HG03378 (cell line): Measurements from ENCODE around the gene CFAP74.
"Not testable (repeated sequence)": the region's sequence is repeated elsewhere in the genome, so short reads cannot be mapped to it uniquely, and the experiment has no call there.

Experiments used
- ATAC-seq: cut with Tn5 transposase; IDR thresholded peaks from one replicate; pipeline ENCODE4 v1.9.1; 2021; ENCODE audit warnings: mild to moderate bottlenecking, moderate library complexity; ENCODE audit not compliant: unreplicated experiment

Gene CFAP74

GRCh38 chr1:1937061-1937460, 66.5 kb downstream of the CFAP74 start:
- ATAC-seq: no peak

DNA sequence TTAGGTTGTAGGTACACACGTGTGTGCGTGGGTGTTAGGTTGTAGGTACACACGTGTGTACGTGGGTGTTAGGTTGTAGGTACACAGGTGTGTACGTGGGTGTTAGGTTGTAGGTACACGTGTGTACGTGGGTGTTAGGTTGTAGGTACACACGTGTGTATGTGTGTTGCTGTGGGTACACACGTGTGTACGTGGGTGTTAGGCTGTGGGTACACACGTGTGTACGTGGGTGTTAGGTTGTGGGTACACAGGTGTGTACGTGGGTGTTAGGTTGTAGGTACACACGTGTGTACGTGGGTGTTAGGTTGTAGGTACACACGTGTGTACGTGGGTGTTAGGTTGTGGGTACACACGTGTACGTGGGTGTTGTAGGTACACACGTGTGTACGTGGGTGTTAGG, 68.7 kb downstream of the CFAP74 start:
- ATAC-seq: not testable (repeated sequence)

DNA sequence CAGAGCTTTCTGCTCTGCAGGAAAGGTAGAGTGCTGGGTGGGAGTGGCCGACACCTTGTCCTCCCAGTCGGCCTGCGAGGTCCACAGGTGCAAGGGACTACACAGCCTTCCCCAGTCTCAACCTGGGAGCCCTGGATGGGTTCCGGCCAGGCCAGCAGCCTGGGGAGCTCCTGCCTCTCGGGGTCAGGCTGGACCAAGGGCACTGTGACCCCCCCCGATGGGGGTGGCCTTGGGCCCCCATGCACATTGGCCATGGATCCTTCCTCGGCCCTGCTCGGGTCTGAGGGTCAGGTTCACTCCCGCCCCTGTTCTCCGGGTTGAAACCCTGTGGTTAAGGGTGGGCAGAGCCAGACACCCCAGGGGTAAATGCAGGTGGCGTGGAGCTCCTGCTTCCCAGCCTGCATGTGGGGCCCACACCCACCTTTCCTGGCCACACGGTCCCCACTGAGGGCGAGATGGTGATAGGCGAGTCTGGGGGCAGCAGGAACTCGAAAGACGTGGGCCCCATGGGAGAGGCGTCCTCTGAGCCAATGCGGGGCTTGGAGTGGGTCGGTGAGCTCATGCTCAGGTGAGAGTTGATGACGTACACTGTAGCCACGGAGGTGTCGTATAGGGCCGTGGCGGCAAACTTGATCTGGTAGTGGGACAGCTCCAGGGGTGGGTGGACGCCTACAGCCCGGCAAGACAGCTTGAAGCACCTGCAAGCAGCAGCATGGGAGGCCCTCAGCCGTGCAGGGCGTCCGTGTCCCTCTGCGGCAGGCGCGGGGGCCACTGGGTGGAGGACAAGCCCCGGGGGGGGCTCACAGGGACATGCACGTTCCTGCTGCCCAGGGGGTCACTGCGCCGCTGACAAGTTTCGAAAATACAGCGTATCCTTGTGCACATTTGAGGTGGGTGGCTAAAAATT, 73.7 kb downstream of the CFAP74 start:
- ATAC-seq: no peak

DNA sequence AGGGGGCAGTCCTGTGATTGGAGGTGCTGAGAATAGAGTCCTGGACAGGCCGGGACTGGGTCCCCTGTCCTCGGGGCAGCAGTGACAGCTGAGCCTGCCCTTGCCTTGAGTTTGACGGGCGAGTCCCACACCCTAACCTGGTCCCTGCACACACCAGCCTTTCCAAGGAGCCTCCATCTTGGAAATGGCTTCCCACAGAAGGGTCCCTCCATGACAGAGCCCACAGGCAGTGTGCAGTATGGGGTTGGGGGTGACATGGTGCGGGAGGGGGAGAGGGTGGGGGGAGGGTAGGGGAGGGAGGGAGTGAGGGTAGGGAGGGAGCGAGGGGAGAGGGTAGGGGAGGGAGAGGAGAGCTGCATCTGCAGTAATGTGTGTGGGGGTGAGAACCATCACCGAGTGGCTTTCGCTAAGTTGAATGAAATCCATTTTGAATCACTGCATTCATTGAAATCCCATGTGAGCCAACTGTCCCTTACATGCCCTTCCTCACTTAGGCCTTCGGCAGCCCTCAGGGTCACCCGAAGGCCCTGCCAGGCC, 74.4 kb downstream of the CFAP74 start:
- no peak for ATAC-seq

DNA sequence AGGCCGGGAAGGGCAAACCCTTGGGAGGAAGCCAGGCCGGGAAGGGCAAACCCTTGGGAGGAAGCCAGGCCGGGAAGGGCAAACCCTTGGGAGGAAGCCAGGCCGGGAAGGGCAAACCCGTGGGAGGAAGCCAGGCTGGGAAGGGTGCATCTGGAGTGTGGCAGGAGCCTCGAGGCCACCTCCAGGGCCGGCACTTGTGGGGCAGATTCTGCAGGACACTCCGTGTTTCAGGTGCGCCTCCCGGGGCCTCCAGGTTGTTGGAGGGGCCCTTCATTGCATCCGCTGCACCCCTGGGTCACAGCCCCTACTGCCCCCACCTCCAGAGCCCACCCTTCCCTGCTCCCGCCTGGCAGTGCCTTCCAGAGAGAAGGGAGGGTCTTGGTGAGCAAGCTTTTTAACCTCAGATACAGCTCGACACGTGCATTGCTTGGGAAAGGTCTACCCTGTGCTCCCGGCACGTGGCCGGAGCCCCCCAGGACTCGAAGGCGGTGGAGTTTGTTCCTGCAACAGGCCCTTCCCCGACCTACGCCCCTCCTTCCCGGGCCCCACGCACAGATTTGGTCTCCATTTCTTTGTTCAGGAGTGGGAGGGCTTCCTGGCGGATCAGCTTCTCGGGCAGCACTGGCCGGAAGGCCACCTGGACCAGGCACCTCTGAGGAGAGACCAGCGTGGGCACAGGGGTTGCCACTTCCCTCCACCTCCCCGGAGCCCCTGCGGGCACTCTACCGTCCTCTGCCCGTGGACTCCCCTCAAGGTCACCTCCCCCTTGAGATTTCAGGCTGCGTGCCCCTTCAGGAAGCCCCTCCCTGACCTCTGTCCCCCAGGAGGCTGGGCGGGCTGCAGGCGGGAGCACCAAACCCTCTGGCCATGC, 75.1 kb downstream of the CFAP74 start:
- no peak for ATAC-seq

- no peak for ATAC-seq
These were observed 75.8 kb downstream of the CFAP74 start for GRCh38 chr1:1927751-1928150.

- ATAC-seq: no peak
These were observed 76.5 kb downstream of the CFAP74 start for GRCh38 chr1:1926886-1927660.

- no peak for ATAC-seq
These were observed 77.2 kb downstream of the CFAP74 start for GRCh38 chr1:1926346-1926811.

- ATAC-seq: no peak
These were observed 77.9 kb downstream of the CFAP74 start for GRCh38 chr1:1925437-1926345.

GRCh38 chr1:1924849-1925248, 78.7 kb downstream of the CFAP74 start:
- ATAC-seq: no peak

DNA sequence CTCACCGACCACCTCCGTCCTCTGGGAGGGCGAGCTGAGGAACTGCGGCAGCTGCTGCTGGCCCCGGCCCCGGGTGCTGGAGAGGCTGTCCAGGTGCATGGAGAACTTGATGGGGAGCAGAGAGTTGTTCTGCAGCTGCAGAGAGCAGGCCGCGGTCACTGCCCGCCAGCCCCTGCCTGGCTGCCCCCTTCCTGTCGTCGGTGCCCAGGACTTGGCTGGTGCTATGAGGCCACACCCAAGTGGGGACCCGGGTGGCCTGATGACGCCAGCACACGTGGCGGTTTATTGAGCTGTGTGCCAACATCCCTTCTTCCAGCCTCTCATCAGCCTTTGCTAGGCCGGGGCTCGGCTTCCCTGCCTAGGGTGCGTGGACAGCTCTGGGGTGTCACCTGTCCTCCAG, 79.2 kb downstream of the CFAP74 start:
- ATAC-seq: no peak

GRCh38 chr1:1922956-1923833, 80.4 kb downstream of the CFAP74 start:
- no peak for ATAC-seq

- ATAC-seq: no peak
These were observed 81.0 kb downstream of the CFAP74 start for GRCh38 chr1:1922702-1922955.

DNA sequence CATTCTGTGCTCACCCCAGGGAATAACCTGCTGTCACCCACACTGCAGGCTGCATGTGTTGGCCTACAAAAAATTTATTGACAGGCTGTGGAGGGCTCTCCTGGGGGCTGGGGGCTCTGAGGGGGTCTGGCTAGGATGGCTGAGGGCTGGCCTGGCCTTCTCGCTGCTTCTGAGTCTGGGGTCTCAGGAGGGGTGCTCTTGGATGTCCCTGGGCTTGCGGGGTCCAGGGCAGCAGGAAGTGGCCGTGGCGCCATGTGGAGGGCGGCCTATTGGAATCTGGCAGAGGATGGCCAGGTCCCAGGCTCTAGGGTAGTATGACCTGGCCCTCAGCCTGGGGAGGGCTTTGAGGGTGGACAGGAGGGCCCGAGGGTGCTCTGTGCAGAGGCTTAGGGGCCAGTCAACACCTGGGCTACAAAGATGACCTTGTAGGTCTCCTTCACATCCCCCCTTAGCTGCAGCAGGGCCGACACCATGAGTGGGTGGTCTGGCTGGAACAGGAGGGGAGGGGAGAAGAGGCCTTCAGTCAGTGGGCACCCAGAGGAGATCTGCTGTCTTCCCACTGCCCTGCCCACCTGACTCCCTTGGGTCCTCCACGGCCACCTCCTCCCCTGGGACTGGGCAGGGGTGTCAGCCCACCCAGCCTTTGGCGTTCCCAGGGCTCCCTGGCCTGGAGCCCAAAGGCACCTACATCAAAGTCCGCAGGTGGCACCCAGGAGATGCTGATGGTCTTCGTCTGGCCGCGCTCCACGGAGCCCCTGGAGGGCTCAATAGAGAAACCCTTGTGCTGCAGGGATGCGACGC, 81.5 kb downstream of the CFAP74 start:
- no peak for ATAC-seq

- no peak for ATAC-seq
These were observed 82.1 kb downstream of the CFAP74 start for GRCh38 chr1:1921459-1921862.

GRCh38 chr1:1920608-1921458, 82.8 kb downstream of the CFAP74 start:
- no peak for ATAC-seq

DNA sequence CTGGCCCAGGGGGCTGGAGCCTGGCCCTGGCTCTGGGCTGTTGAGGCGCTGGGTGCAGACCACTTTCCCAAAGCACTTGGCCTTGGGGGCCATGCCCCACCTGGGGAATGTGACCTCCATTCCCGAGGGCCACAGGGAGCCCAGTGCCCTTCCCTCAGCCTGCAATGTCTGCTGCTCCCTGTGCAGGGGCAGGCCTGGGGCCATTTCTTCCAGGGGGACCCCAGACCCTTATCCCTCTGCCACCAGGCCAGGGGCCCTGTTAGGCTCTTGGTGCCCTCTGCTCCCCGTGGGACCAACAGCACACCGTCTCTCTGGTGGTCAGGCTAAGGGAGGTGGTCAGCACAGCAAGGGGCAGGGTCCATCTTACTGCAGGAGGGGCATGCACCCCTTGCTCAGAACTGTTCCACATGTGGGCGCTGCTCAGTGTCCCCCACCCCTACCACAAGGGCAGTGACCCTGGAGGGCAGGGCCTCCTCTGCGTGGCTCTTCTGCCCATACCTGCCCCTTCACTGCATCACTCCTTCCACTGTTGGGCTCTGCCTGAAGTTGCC, 83.5 kb downstream of the CFAP74 start:
- no peak for ATAC-seq
